PC-9 (cell line): ENCODE results near the gene HES7.
A peak's percentile ranks its signal among the peaks of the same experiment; 100 is the strongest.

Experiments used
- EZH2 ChIP-seq: fragments of 200-600 bp; sonication (generic); IDR thresholded peaks from 2 replicates; pipeline ENCODE4 v1.8.0; 2017; ENCODE audit warnings: antibody characterized with exemption, low read depth
- TF ChIP-seq, protein P1 (sequence below): fragments of 200-600 bp; sonication (generic); conservative IDR thresholded peaks from 2 replicates; pipeline ENCODE4 v1.6.1; 2017; ENCODE audit warnings: mixed run types, antibody characterized with exemption, mild to moderate bottlenecking, moderate library complexity

DNA sequence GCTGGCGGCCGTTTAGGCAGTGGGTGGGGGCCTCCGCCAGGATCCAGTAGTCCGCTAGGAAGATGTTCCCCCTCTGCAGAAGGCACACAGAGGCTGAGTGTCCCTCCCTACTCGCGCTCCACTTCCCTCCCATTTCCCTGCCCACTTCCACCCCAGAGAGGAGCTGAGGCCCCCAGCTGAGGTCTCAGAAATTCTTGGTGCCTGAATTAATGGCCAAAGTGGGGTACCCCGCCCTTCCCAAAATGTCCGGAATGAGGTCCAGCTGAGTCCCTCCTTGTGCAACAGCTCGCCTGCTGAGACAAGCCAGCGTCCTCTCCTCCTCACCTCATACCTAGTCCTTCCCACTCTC, 13.5 kb downstream of the HES7 start:
- TF ChIP-seq, protein P1, sequence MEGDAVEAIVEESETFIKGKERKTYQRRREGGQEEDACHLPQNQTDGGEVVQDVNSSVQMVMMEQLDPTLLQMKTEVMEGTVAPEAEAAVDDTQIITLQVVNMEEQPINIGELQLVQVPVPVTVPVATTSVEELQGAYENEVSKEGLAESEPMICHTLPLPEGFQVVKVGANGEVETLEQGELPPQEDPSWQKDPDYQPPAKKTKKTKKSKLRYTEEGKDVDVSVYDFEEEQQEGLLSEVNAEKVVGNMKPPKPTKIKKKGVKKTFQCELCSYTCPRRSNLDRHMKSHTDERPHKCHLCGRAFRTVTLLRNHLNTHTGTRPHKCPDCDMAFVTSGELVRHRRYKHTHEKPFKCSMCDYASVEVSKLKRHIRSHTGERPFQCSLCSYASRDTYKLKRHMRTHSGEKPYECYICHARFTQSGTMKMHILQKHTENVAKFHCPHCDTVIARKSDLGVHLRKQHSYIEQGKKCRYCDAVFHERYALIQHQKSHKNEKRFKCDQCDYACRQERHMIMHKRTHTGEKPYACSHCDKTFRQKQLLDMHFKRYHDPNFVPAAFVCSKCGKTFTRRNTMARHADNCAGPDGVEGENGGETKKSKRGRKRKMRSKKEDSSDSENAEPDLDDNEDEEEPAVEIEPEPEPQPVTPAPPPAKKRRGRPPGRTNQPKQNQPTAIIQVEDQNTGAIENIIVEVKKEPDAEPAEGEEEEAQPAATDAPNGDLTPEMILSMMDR, result peak; percentile 14; the same call in 1 of the 2 replicates
- no peak for TF ChIP-seq EZH2
